Cerebellar cortex (tissue), 1 donor: Measurements from ENCODE around the gene PCSK6.
"Not testable (repeated sequence)": the region's sequence is repeated elsewhere in the genome, so short reads cannot be mapped to it uniquely, and the experiment has no call there.

Experiments
- DNase-seq: peaks from one replicate; pipeline ENCODE4 v3.0.0-alpha.2; 2015; ENCODE audit warnings: low spot score

Gene PCSK6

GRCh38 chr15:101429646-101430045, 59.9 kb downstream of the PCSK6 start:
- DNase-seq = no peak

- DNase-seq = no peak
These were observed 60.3 kb downstream of the PCSK6 start for GRCh38 chr15:101429191-101429590.

- DNase-seq = no peak
These were observed 60.7 kb downstream of the PCSK6 start for GRCh38 chr15:101428758-101429157.

GRCh38 chr15:101427606-101428487, 61.7 kb downstream of the PCSK6 start:
- no peak for DNase-seq

- DNase-seq = no peak
These were observed 62.7 kb downstream of the PCSK6 start for GRCh38 chr15:101426761-101427333.

GRCh38 chr15:101425787-101426365, 63.6 kb downstream of the PCSK6 start:
- no peak for DNase-seq

- DNase-seq = no peak
These were observed 64.5 kb downstream of the PCSK6 start for GRCh38 chr15:101424984-101425383.

GRCh38 chr15:101420232-101420631, 69.3 kb downstream of the PCSK6 start:
- no peak for DNase-seq

GRCh38 chr15:101416475-101416874, 73.0 kb downstream of the PCSK6 start:
- not testable (repeated sequence) for DNase-seq

GRCh38 chr15:101413239-101413638, 76.3 kb downstream of the PCSK6 start:
- DNase-seq = no peak

GRCh38 chr15:101411581-101411980, 77.9 kb downstream of the PCSK6 start:
- DNase-seq = no peak

- no peak for DNase-seq
These were observed 78.4 kb downstream of the PCSK6 start for GRCh38 chr15:101411085-101411484.

- DNase-seq = no peak
These were observed 78.9 kb downstream of the PCSK6 start for GRCh38 chr15:101410612-101411011.

- DNase-seq = no peak
These were observed 79.9 kb downstream of the PCSK6 start for GRCh38 chr15:101409621-101410020.

- no peak for DNase-seq
These were observed 81.3 kb downstream of the PCSK6 start for GRCh38 chr15:101407966-101408775.

GRCh38 chr15:101407439-101407838, 82.1 kb downstream of the PCSK6 start:
- no peak for DNase-seq

GRCh38 chr15:101406526-101407195, 82.8 kb downstream of the PCSK6 start:
- no peak for DNase-seq

GRCh38 chr15:101406036-101406435, 83.5 kb downstream of the PCSK6 start:
- DNase-seq = no peak

GRCh38 chr15:101404245-101404644, 85.3 kb downstream of the PCSK6 start:
- DNase-seq = no peak

- not testable (repeated sequence) for DNase-seq
These were observed 86.6 kb downstream of the PCSK6 start for GRCh38 chr15:101402883-101403282.

GRCh38 chr15:101401286-101401685, 88.2 kb downstream of the PCSK6 start:
- DNase-seq = no peak

- DNase-seq = no peak
These were observed 90.1 kb downstream of the PCSK6 start for GRCh38 chr15:101399431-101399830.
